CD14-positive monocyte (primary cell): Measurements from ENCODE around the gene LAMB4. TPM values are rescaled to one million over a fixed set of nuclear protein-coding genes. Genes with fewer than 3 reads are reported as not detected.

Experiments used
- DNase-seq, 3 donors: peaks; one replicate each; pipeline ENCODE4 v3.0.0-alpha.2; 2011 to 2022
- H2AFZ ChIP-seq: 2 replicates; pipeline ENCODE4 v1.6.0; 2012; ENCODE audit warnings: mild to moderate bottlenecking, low read depth, low read length, inconsistent platforms; ENCODE audit not compliant: insufficient read depth, poor library complexity, severe bottlenecking
- H3K27ac ChIP-seq, 2 donors: 1 replicate in 1 of 2; 2 replicates in 1 of 2; pipeline ENCODE4 v1.5.1; 2012 to 2013; ENCODE audit warnings: low read length in 2 of 2, control low read depth in 1 of 2, inconsistent platforms in 1 of 2, low read depth in 1 of 2, mild to moderate bottlenecking in 1 of 2
- H3K27me3 ChIP-seq, 2 donors: one replicate each; pipeline versions ENCODE4 v1.6.0 to v1.6.1; 2011 to 2013; ENCODE audit warnings: low read length in 2 of 2; ENCODE audit not compliant: control insufficient read depth in 2 of 2, insufficient read depth in 2 of 2
- H3K36me3 ChIP-seq, 2 donors: replicated peaks in 1 of 2; 1 replicate in 1 of 2; 2 replicates in 1 of 2; pipeline versions ENCODE4 v1.5.1 to v1.6.1; 2012 to 2013; ENCODE audit warnings: low read length in 2 of 2, control low read depth in 1 of 2, inconsistent platforms in 1 of 2, mild to moderate bottlenecking in 1 of 2; ENCODE audit not compliant: insufficient read depth in 2 of 2, control insufficient read depth in 1 of 2
- H3K4me1 ChIP-seq, 2 donors: 1 replicate in 1 of 2; 2 replicates in 1 of 2; pipeline versions ENCODE4 v1.5.1 to v1.6.1; 2012 to 2013; ENCODE audit warnings: low read length in 2 of 2, control low read depth in 1 of 2, inconsistent platforms in 1 of 2, mild to moderate bottlenecking in 1 of 2, moderate library complexity in 1 of 2; ENCODE audit not compliant: insufficient read depth in 2 of 2, control insufficient read depth in 1 of 2
- H3K4me2 ChIP-seq: replicated peaks from 2 replicates; pipeline ENCODE3; 2012; ENCODE audit warnings: low read length, moderate library complexity, mild to moderate bottlenecking; ENCODE audit not compliant: poor library complexity, severe bottlenecking; ENCODE audit errors: extremely low read depth
- H3K4me3 ChIP-seq, 3 experiments: fragments of 200-600 bp in 1 of 3; sonication (generic) in 1 of 3; replicated peaks in 1 of 3; 1 replicate in 2 of 3; 2 replicates in 1 of 3; pipeline ENCODE4 v1.5.1; 2011 to 2013; ENCODE audit warnings: low read length in 3 of 3, mild to moderate bottlenecking in 3 of 3, control low read depth in 2 of 3, low read depth in 2 of 3, inconsistent platforms in 1 of 3, moderate library complexity in 1 of 3
- H3K79me2 ChIP-seq: 2 replicates; pipeline ENCODE4 v1.6.0; 2012; ENCODE audit warnings: mild to moderate bottlenecking, control low read depth, inconsistent platforms, low read length, moderate library complexity; ENCODE audit not compliant: insufficient read depth
- H3K9ac ChIP-seq: 2 replicates; pipeline ENCODE4 v1.6.0; 2017; ENCODE audit warnings: low read length, mild to moderate bottlenecking; ENCODE audit not compliant: insufficient read depth, poor library complexity, severe bottlenecking
- H3K9me3 ChIP-seq, 2 donors: replicated peaks in 1 of 2; 1 replicate in 1 of 2; 2 replicates in 1 of 2; pipeline versions ENCODE4 v1.5.1 to v1.6.1; 2012 to 2013; ENCODE audit warnings: low read length in 2 of 2, control low read depth in 1 of 2; ENCODE audit not compliant: control insufficient read depth in 1 of 2, insufficient read depth in 1 of 2
- H4K20me1 ChIP-seq: 2 replicates; pipeline ENCODE4 v1.6.0; 2012; ENCODE audit warnings: mild to moderate bottlenecking, low read length, control low read depth, moderate library complexity; ENCODE audit not compliant: insufficient read depth
- H3K27ac Mint-ChIP-seq, 7 donors: one replicate each; pipeline ENCODE4 v1.8.0; 2020; ENCODE audit warnings: mild to moderate bottlenecking in 7 of 7, mixed read lengths in 7 of 7, moderate library complexity in 6 of 7, inconsistent platforms in 2 of 7
- H3K27me3 Mint-ChIP-seq, 3 donors: one replicate each; pipeline ENCODE4 v1.8.0; 2021 to 2022; ENCODE audit warnings: low read depth in 3 of 3, mild to moderate bottlenecking in 3 of 3, mixed read lengths in 3 of 3, moderate library complexity in 3 of 3, inconsistent platforms in 1 of 3
- H3K36me3 Mint-ChIP-seq, 2 donors: one replicate each; pipeline ENCODE4 v1.8.0; 2020; ENCODE audit warnings: mixed read lengths in 2 of 2, inconsistent platforms in 1 of 2, mild to moderate bottlenecking in 1 of 2
- H3K4me1 Mint-ChIP-seq: one replicate; pipeline ENCODE4 v1.8.0; 2020; ENCODE audit warnings: mild to moderate bottlenecking, mixed read lengths
- H3K4me3 Mint-ChIP-seq, 2 donors: one replicate each; pipeline ENCODE4 v1.8.0; 2020; ENCODE audit warnings: mild to moderate bottlenecking in 2 of 2, mixed read lengths in 2 of 2, moderate library complexity in 1 of 2
- H3K9me3 Mint-ChIP-seq, 7 donors: one replicate each; pipeline ENCODE4 v1.8.0; 2020 to 2022; ENCODE audit warnings: mixed read lengths in 7 of 7, mild to moderate bottlenecking in 6 of 7, moderate library complexity in 6 of 7, inconsistent platforms in 2 of 7
- WGBS: methylation state at CpG from one replicate; pipeline ENCODE4 v1.1.5; 2013; ENCODE audit warnings: missing lambda C conversion rate; ENCODE audit not compliant: insufficient coverage; 5-methylcytosine and 5-hydroxymethylcytosine counted together
- intact Hi-C, 2 donors: fragments of 100-400 bp; cut with micrococcal nuclease; formaldehyde crosslinking; loops; one replicate each; pipeline versions ENCODE4 v1.15.0 to v1.15.1; 2023
- polyA plus RNA-seq, 3 donors: library from polyadenylated mRNA; depleted of rRNA in 1 of 3; unstranded in 2 of 3; stranded (reverse) in 1 of 3; fragments of 300-500 nt in 2 of 3; fragments of >200 nt in 1 of 3; fragmentation: Illumina TruSeq in 2 of 3; gene quantifications; 1 replicate in 2 of 3; 2 replicates in 1 of 3; pipeline ENCODE4 v1.2.3, GENCODE V29; 2012 to 2021
- TF ChIP-seq, protein P1 (sequence below): fragments of 200-600 bp; IDR thresholded peaks from one replicate; pipeline ENCODE4 v1.8.0; 2022; ENCODE audit warnings: antibody characterized with exemption, mild to moderate bottlenecking

Gene LAMB4
- polyA plus RNA-seq, 3 donors = not detected

- no CpG with 5 or more reads among the region's 2 CpGs for WGBS
- Histone ChIP-seq H3K79me2 (no peaks in the 10 kb centered on the region), H3K27ac (no peak overlapping the region), H3K4me2 (no peak overlapping the region), H3K4me1 (no peaks in the 10 kb centered on the region), H3K36me3 (no peaks in the 10 kb centered on the region), H3K4me3 (no peak overlapping the region), H3K27me3 (no peaks in the 10 kb centered on the region), H3K9ac (no peak overlapping the region), H3K9me3 (no peaks in the 10 kb centered on the region), H4K20me1 (no peaks in the 10 kb centered on the region), H2AFZ (no peak overlapping the region)
- H3K4me3 Mint-ChIP-seq = no peak overlapping the region
- no peak overlapping the region for H3K27ac Mint-ChIP-seq
- H3K27me3 Mint-ChIP-seq = peaks cover 0 to 4% (median 3%) of the 10 kb centered on the region in 3 donors
- peaks cover 0 to 6% (median 2%) of the 10 kb centered on the region in 7 donors for H3K9me3 Mint-ChIP-seq
- no peaks in the 10 kb centered on the region for H3K4me1 Mint-ChIP-seq
- no peak for DNase-seq
- TF ChIP-seq, protein P1, sequence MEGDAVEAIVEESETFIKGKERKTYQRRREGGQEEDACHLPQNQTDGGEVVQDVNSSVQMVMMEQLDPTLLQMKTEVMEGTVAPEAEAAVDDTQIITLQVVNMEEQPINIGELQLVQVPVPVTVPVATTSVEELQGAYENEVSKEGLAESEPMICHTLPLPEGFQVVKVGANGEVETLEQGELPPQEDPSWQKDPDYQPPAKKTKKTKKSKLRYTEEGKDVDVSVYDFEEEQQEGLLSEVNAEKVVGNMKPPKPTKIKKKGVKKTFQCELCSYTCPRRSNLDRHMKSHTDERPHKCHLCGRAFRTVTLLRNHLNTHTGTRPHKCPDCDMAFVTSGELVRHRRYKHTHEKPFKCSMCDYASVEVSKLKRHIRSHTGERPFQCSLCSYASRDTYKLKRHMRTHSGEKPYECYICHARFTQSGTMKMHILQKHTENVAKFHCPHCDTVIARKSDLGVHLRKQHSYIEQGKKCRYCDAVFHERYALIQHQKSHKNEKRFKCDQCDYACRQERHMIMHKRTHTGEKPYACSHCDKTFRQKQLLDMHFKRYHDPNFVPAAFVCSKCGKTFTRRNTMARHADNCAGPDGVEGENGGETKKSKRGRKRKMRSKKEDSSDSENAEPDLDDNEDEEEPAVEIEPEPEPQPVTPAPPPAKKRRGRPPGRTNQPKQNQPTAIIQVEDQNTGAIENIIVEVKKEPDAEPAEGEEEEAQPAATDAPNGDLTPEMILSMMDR = no peak
- no peaks in the 10 kb centered on the region for H3K36me3 Mint-ChIP-seq
- intact Hi-C loops = no loop called here
Observed at GRCh38 chr7:108165723-108166122, 35.6 kb upstream of the LAMB4 start.

DNA sequence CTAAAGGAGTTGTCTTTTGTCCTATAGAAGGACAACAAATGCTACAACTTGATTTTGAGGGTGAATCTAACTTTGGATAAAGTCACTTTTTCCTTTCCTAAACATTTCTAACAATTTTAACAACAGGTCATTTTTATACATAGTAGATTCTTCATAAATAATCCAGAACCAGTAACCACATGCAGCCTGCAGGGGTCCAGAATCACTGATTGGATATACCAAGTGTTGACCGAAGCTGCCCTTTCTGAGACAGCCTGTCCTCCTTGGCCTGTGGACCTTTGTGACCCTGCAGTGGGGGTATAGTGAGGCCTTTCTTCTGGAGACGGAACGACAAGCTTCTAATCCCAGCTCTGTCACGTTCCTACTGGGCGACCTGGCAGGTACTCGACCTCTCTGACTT is 34.8 kb upstream of the LAMB4 start:
- no CpG with 5 or more reads among the region's 6 CpGs for WGBS
- Mint-ChIP-seq H3K27me3 (peaks cover 0 to 4% (median 3%) of the 10 kb centered on the region in 3 donors), H3K4me1 (no peaks in the 10 kb centered on the region), H3K27ac (no peak overlapping the region), H3K36me3 (no peaks in the 10 kb centered on the region), H3K4me3 (no peak overlapping the region), H3K9me3 (peaks cover 0 to 6% (median 2%) of the 10 kb centered on the region in 7 donors)
- TF ChIP-seq, protein P1 = no peak
- Histone ChIP-seq H3K79me2 (no peaks in the 10 kb centered on the region), H3K9me3 (no peaks in the 10 kb centered on the region), H3K9ac (no peak overlapping the region), H4K20me1 (no peaks in the 10 kb centered on the region), H3K27ac (no peak overlapping the region), H3K4me3 (no peak overlapping the region), H3K4me2 (no peak overlapping the region), H2AFZ (no peak overlapping the region), H3K4me1 (no peaks in the 10 kb centered on the region), H3K27me3 (no peaks in the 10 kb centered on the region), H3K36me3 (no peaks in the 10 kb centered on the region)
- DNase-seq = no peak
- intact Hi-C loops = no loop called here
